Upper lobe of left lung (tissue), 6 donors: ENCODE results near the gene ROBO1. TPM values are rescaled to one million over a fixed set of nuclear protein-coding genes. Genes with fewer than 3 reads are reported as not detected.
"Not testable (repeated sequence)": the region's sequence is repeated elsewhere in the genome, so short reads cannot be mapped to it uniquely, and the experiment has no call there.

Experiments
- ATAC-seq, 2 donors: fragments of 200-7000 bp; cut with Tn5 transposase; one replicate each; pipeline ENCODE4 v1.9.1; 2022; ENCODE audit warnings: mild to moderate bottlenecking in 2 of 2, moderate library complexity in 2 of 2; ENCODE audit not compliant: low FRiP score in 2 of 2
- DNase-seq, 2 donors: peaks; one replicate each; pipeline ENCODE4 v3.0.0-alpha.2; 2019 to 2020
- H3K27ac ChIP-seq, 4 donors: fragments of 200-600 bp; sonication (generic); one replicate each; pipeline ENCODE4 v1.5.1; 2016 to 2019
- H3K27me3 ChIP-seq, 4 donors: fragments of 200-600 bp; sonication (generic); one replicate each; pipeline ENCODE4 v1.5.1; 2017 to 2019
- H3K36me3 ChIP-seq, 4 donors: fragments of 200-600 bp; sonication (generic); one replicate each; pipeline ENCODE4 v1.5.1; 2016 to 2019
- H3K4me1 ChIP-seq, 4 donors: fragments of 200-600 bp; sonication (generic); one replicate each; pipeline ENCODE4 v1.5.1; 2018 to 2019
- H3K4me3 ChIP-seq, 4 donors: fragments of 200-600 bp; sonication (generic); one replicate each; pipeline ENCODE4 v1.5.1; 2017 to 2019; ENCODE audit warnings: mild to moderate bottlenecking in 2 of 4, moderate library complexity in 1 of 4
- H3K9me3 ChIP-seq, 4 donors: fragments of 200-600 bp; sonication (generic); one replicate each; pipeline ENCODE4 v1.5.1; 2018 to 2019
- CTCF ChIP-seq, 6 experiments: fragments of 450-650 bp in 4 of 6; fragments of 200-600 bp in 2 of 6; sonication (generic) in 2 of 6; IDR thresholded peaks; one replicate each; pipeline ENCODE4 v1.5.1; 2016 to 2019; ENCODE audit warnings: antibody characterized with exemption in 6 of 6
- EP300 ChIP-seq, 4 donors: sonication (generic); formaldehyde crosslinking; IDR thresholded peaks; one replicate each; pipeline ENCODE4 v1.5.1; 2017; ENCODE audit warnings: antibody characterized with exemption in 4 of 4, control low read depth in 2 of 4
- POLR2A ChIP-seq, 4 donors: fragments of 450-650 bp; IDR thresholded peaks; one replicate each; pipeline ENCODE4 v1.5.1; 2016 to 2017; ENCODE audit warnings: antibody characterized with exemption in 4 of 4, mild to moderate bottlenecking in 2 of 4
- POLR2AphosphoS5 ChIP-seq, 2 donors: sonication (generic); formaldehyde crosslinking; IDR thresholded peaks; one replicate each; pipeline ENCODE4 v1.5.1; 2017; ENCODE audit warnings: antibody characterized with exemption in 2 of 2
- WGBS, 2 donors: methylation state at CpG; one replicate each; pipeline ENCODE4 v1.1.5; 2017 to 2018; 5-methylcytosine and 5-hydroxymethylcytosine counted together
- total RNA-seq, 6 donors: library from RNA; depleted of rRNA in 4 of 6; stranded (reverse); fragments of >200 nt in 4 of 6; gene quantifications; one replicate each; pipeline versions ENCODE4 v1.1.0 to v1.2.1, GENCODE V29; 2016 to 2021
- donor health status: DM: no; HTN: no; CAD: no; lungs with moderate emphysema.
- donor health status: DM: no; HTN: yes; CAD: no; lungs with severe emphysema.

Gene ROBO1
- total RNA-seq, 6 donors from 2014 or later: 10.5 to 29.0 (median 18.0) TPM

- ATAC-seq (no peak), DNase-seq (no peak)
- TF ChIP-seq POLR2AphosphoS5 (IDR thresholded peaks at IDR 0.05) (no peak), POLR2A (IDR thresholded peaks at IDR 0.05) (no peak), EP300 (IDR thresholded peaks at IDR 0.05) (no peak), CTCF (IDR thresholded peaks at IDR 0.05) (no peak)
- H3K27ac ChIP-seq: no peak overlapping the region
- H3K36me3 ChIP-seq: no peaks in the 10 kb centered on the region
- H3K4me1 ChIP-seq: no peaks in the 10 kb centered on the region
- no peak overlapping the region for H3K4me3 ChIP-seq
- no peaks in the 10 kb centered on the region for H3K9me3 ChIP-seq
- H3K27me3 ChIP-seq: no peaks in the 10 kb centered on the region
Observed at GRCh38 chr3:79341961-79342360, 425.8 kb downstream of the ROBO1 start.

GRCh38 chr3:79339846-79340245 is 428.0 kb downstream of the ROBO1 start:
- no peak overlapping the region for H3K4me3 ChIP-seq
- no peaks in the 10 kb centered on the region for H3K9me3 ChIP-seq
- 69 to 71% methylated on average over 3 of the region's 3 CpGs for WGBS, 2 donors
- no peak overlapping the region for H3K27ac ChIP-seq
- TF ChIP-seq POLR2A (IDR thresholded peaks at IDR 0.05): no peak
- H3K4me1 ChIP-seq: no peaks in the 10 kb centered on the region
- H3K27me3 ChIP-seq: no peaks in the 10 kb centered on the region
- no peak for ATAC-seq
- DNase-seq: no peak
- no peaks in the 10 kb centered on the region for H3K36me3 ChIP-seq

- Histone ChIP-seq H3K36me3 (no peaks in the 10 kb centered on the region), H3K4me3 (no peak overlapping the region), H3K27ac (no peak overlapping the region), H3K27me3 (no peaks in the 10 kb centered on the region), H3K4me1 (no peaks in the 10 kb centered on the region), H3K9me3 (no peaks in the 10 kb centered on the region)
- no peak for DNase-seq
- TF ChIP-seq CTCF (IDR thresholded peaks at IDR 0.05): no peak
- ATAC-seq: no peak
Observed at GRCh38 chr3:79337798-79338197, 430.0 kb downstream of the ROBO1 start.

- Histone ChIP-seq H3K36me3 (no peaks in the 10 kb centered on the region), H3K27ac (no peak overlapping the region), H3K4me3 (no peak overlapping the region), H3K4me1 (no peaks in the 10 kb centered on the region), H3K27me3 (no peaks in the 10 kb centered on the region), H3K9me3 (no peaks in the 10 kb centered on the region)
- ATAC-seq: no peak
- 72 to 88% methylated on average over 2 of the region's 2 CpGs for whole genome bisulfite sequencing, 2 donors
- TF ChIP-seq CTCF (IDR thresholded peaks at IDR 0.05) (no peak), POLR2A (IDR thresholded peaks at IDR 0.05) (no peak), POLR2AphosphoS5 (IDR thresholded peaks at IDR 0.05) (no peak), EP300 (IDR thresholded peaks at IDR 0.05) (no peak)
- no peak for DNase-seq
Observed at GRCh38 chr3:79329154-79329553, 438.6 kb downstream of the ROBO1 start.

GRCh38 chr3:79326642-79327041 is 441.2 kb downstream of the ROBO1 start:
- Histone ChIP-seq H3K4me1 (no peaks in the 10 kb centered on the region), H3K36me3 (no peaks in the 10 kb centered on the region), H3K9me3 (no peaks in the 10 kb centered on the region), H3K4me3 (no peak overlapping the region), H3K27me3 (no peaks in the 10 kb centered on the region), H3K27ac (no peak overlapping the region)
- TF ChIP-seq EP300 (IDR thresholded peaks at IDR 0.05): no peak
- no peak for TF ChIP-seq POLR2AphosphoS5 (IDR thresholded peaks at IDR 0.05)
- no peak for TF ChIP-seq POLR2A (IDR thresholded peaks at IDR 0.05)
- no peak for TF ChIP-seq CTCF (IDR thresholded peaks at IDR 0.05)
- 89 to 94% methylated on average over 3 of the region's 3 CpGs for WGBS, 2 donors
- DNase-seq: no peak
- no peak for ATAC-seq

- H3K9me3 ChIP-seq, H3K36me3 ChIP-seq, H3K27me3 ChIP-seq, H3K4me3 ChIP-seq, H3K27ac ChIP-seq, DNase-seq, ATAC-seq, H3K4me1 ChIP-seq: not testable (repeated sequence)
- WGBS, 2 donors: 88% methylated on average over 15 of the region's 15 CpGs
Observed at GRCh38 chr3:79325833-79326383, 441.9 kb downstream of the ROBO1 start.
